Medulla oblongata (tissue), 1 donor: Measurements from ENCODE around the gene ENPP1.

Source experiments
- DNase-seq: peaks from one replicate; pipeline ENCODE4 v3.0.0-alpha.2; 2015; ENCODE audit errors: extremely low spot score

The ENPP1 gene

GRCh38 chr6:131807644-131808459 is at the start of gene ENPP1:
Gene ENPP1 (plus strand): TSS chr6:131808020. CDS start chr6:131808036, 16 bp downstream.
- peak; percentile 88 for DNase-seq

GRCh38 chr6:131758920-131759319 is 48.9 kb upstream of the ENPP1 start:
- DNase-seq, result no peak

GRCh38 chr6:131761060-131761761 is 46.6 kb upstream of the ENPP1 start:
- DNase-seq, result no peak

- no peak for DNase-seq
These were observed 46.1 kb upstream of the ENPP1 start for GRCh38 chr6:131761762-131762067.

GRCh38 chr6:131762984-131763383 is 44.8 kb upstream of the ENPP1 start:
- no peak for DNase-seq

- DNase-seq, result no peak
These were observed 44.1 kb upstream of the ENPP1 start for GRCh38 chr6:131763749-131764148.

- no peak for DNase-seq
These were observed 43.5 kb upstream of the ENPP1 start for GRCh38 chr6:131764350-131764749.

GRCh38 chr6:131765081-131765803 is 42.6 kb upstream of the ENPP1 start:
- DNase-seq, result no peak

GRCh38 chr6:131765804-131766135 is 42.0 kb upstream of the ENPP1 start:
- no peak for DNase-seq

GRCh38 chr6:131766631-131767030 is 41.2 kb upstream of the ENPP1 start:
- DNase-seq, result no peak

- DNase-seq, result no peak
These were observed 38.9 kb upstream of the ENPP1 start for GRCh38 chr6:131768964-131769363.

- no peak for DNase-seq
These were observed 38.3 kb upstream of the ENPP1 start for GRCh38 chr6:131769385-131770141.

GRCh38 chr6:131770776-131771175 is 37.0 kb upstream of the ENPP1 start:
- DNase-seq, result no peak

- DNase-seq, result no peak
These were observed 34.4 kb upstream of the ENPP1 start for GRCh38 chr6:131773284-131773950.

GRCh38 chr6:131775886-131776285 is 31.9 kb upstream of the ENPP1 start:
- no peak for DNase-seq

GRCh38 chr6:131776985-131777384 is 30.8 kb upstream of the ENPP1 start:
- no peak for DNase-seq

- no peak for DNase-seq
These were observed 29.7 kb upstream of the ENPP1 start for GRCh38 chr6:131778169-131778568.

GRCh38 chr6:131779304-131779703 is 28.5 kb upstream of the ENPP1 start:
- no peak for DNase-seq

GRCh38 chr6:131780600-131780999 is 27.2 kb upstream of the ENPP1 start:
- DNase-seq, result no peak

- DNase-seq, result no peak
These were observed 26.1 kb upstream of the ENPP1 start for GRCh38 chr6:131781687-131782086.

GRCh38 chr6:131782764-131783163 is 25.1 kb upstream of the ENPP1 start:
- no peak for DNase-seq

- DNase-seq, result no peak
These were observed 23.3 kb upstream of the ENPP1 start for GRCh38 chr6:131784561-131784960.
